ENCODE data around the gene FUCA2.

The FUCA2 gene, protein sequence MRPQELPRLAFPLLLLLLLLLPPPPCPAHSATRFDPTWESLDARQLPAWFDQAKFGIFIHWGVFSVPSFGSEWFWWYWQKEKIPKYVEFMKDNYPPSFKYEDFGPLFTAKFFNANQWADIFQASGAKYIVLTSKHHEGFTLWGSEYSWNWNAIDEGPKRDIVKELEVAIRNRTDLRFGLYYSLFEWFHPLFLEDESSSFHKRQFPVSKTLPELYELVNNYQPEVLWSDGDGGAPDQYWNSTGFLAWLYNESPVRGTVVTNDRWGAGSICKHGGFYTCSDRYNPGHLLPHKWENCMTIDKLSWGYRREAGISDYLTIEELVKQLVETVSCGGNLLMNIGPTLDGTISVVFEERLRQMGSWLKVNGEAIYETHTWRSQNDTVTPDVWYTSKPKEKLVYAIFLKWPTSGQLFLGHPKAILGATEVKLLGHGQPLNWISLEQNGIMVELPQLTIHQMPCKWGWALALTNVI

GRCh38 chr6:143510991-143511891 is at the start of gene FUCA2:
Gene FUCA2 (minus strand): TSS chr6:143511720. CDS start chr6:143511634, 86 bp downstream.
- peak; percentile 80 for DNase-seq (ENCODE audit: low read depth)

- DNase-seq (ENCODE audit: low read depth), result no peak
Measured at GRCh38 chr6:143561105-143561704, 49.7 kb upstream of the FUCA2 start.

DNA sequence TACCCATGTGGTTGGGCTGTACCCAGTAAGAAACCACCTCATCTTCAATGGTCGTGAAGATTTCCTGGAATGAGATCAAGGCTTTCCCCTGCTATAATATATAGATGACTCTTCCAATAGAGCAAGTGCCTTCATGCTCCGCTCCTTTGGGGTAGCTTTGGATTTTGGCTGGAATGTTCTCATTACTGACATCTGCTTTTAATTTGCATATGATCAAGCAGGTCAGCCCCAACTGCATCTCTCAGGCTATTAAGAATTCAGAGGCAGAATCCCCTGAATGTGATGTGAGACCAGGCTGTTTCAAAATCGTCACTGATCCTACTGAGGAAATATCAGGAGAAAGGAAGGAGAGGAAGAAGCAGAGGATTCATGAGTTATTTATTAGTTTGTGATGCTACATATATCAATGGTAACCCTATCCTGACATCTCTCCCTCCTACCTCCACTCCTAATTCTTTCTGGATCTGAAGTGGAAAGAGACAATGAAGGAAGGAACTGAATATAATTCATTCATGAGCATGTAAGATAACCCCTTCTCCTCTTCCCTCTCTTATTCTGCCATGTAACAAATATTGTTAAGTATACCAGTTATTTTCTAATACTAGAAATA is 47.6 kb upstream of the FUCA2 start:
- no peak for DNase-seq (ENCODE audit: low read depth)

- DNase-seq (ENCODE audit: low read depth), result peak; percentile 59
Measured at GRCh38 chr6:143556529-143556928, 45.0 kb upstream of the FUCA2 start.

DNA sequence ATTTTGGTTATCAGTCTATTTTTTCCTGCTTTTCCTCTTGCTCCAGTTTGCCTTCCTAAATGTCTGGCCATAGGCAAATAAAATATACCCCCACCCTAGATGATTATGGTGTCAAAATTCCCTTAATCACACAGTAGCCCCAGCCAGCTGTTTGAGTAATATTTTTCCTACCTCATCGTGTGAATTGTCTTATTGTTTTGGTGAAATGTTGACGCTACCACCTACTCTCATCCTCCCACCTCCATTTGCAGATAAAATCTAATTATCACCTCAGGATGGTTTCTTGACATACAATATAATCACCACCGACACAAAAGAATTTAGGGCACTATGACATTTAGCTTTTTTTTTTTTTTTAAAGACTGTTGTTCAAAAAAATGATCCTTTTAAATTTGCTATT is 44.1 kb upstream of the FUCA2 start:
- DNase-seq (ENCODE audit: low read depth), result no peak

- no peak for DNase-seq (ENCODE audit: low read depth)
Measured at GRCh38 chr6:143555071-143555492, 43.6 kb upstream of the FUCA2 start.

DNA sequence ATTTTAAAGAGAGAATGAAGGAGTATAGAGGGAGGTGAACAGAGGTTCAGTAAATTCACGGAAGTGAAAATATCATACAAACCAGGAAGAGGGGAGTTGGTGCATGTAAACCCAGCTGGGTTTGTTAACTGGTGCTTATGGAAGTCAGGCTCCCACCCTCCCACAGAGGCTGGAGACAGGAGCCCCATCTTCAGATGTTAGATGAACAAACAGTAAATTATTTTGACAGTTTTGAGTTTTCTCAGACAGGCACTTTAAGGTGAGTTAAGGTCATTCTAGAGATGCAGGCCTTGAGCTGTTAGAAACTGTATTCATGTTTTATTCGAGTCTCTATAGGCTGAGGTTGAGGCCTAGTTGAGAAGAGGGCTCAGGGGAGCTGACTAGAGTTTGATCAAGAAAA is 41.8 kb upstream of the FUCA2 start:
- DNase-seq (ENCODE audit: low read depth), result no peak

DNA sequence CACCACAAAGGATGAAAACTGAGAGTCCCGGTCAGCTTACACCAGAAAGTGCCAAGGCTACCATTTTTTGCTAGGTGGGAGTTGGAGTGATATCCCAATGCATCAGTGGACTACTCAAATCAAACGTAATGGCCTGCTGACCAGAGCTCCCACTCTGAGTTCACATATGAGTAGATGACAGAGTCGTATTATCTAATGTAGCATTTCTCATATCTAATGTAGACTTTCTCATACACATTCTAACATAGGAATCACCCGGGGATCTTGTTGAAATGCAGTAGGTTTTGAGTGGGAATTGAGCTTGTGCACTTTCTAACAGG is 38.4 kb upstream of the FUCA2 start:
- DNase-seq (ENCODE audit: low read depth), result no peak

DNA sequence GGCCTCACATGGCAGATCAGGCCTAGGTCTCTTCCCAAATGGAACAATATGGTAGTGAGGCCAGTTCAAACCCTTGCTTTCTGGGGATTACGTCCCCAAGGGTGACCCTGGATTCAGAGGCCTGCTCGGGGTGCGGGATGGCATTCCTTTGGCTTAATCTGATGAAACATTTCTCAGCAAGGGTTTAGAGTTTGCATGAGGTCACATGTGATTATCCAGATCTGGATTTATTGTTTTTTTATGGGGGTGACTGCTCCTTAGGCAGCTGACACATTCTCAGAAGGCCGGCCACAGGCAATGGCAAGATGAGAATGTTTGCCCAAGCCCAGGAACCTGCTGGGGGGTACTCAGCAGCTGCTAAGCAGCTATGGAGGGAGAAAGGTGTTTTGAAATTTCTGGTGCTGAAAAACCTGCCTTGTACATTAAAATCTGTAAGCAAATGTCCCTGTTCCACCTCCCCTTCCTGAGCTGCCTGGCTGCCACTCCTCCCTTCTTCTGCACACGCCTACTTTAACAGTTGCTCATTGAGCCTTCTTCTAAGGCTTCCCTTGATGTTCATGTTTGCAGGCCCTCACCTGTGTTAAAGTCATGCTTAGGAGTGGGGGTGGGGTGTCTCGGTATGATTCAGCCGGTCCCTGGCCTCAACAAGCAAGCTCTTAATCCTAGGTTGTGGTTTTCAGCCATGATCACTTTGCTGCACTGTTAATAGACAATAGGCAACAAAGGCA is 37.9 kb upstream of the FUCA2 start:
- DNase-seq (ENCODE audit: low read depth), result no peak

GRCh38 chr6:143546599-143546998 is 35.1 kb upstream of the FUCA2 start:
- no peak for DNase-seq (ENCODE audit: low read depth)

GRCh38 chr6:143545976-143546547 is 34.5 kb upstream of the FUCA2 start:
- DNase-seq (ENCODE audit: low read depth), result no peak

GRCh38 chr6:143545165-143545564 is 33.6 kb upstream of the FUCA2 start:
- no peak for DNase-seq (ENCODE audit: low read depth)

- DNase-seq (ENCODE audit: low read depth), result no peak
Measured at GRCh38 chr6:143544011-143544696, 32.6 kb upstream of the FUCA2 start.

- no peak for DNase-seq (ENCODE audit: low read depth)
Measured at GRCh38 chr6:143543435-143543834, 31.9 kb upstream of the FUCA2 start.

GRCh38 chr6:143542888-143543287 is 31.4 kb upstream of the FUCA2 start:
- no peak for DNase-seq (ENCODE audit: low read depth)

DNA sequence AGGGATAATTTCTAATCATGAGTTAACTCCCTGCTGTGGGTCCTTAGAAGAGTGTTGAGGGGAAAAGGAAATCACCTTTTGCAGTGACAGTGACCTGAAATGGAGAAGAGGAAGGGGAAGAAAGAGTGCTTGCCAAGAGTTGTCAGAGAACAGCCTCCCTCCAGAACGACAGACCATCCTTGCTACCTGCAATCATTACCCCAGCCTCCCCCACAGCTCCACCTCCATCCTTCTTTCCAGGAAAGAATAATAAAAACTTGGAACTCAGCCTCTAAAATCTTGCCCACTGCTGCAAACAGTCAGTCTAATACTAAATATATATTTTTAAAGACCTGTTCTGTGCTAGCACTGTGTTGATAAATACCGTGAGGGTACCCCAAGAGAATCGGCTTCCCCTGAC is 28.7 kb upstream of the FUCA2 start:
- no peak for DNase-seq (ENCODE audit: low read depth)

- DNase-seq (ENCODE audit: low read depth), result no peak
Measured at GRCh38 chr6:143539734-143540133, 28.2 kb upstream of the FUCA2 start.

DNA sequence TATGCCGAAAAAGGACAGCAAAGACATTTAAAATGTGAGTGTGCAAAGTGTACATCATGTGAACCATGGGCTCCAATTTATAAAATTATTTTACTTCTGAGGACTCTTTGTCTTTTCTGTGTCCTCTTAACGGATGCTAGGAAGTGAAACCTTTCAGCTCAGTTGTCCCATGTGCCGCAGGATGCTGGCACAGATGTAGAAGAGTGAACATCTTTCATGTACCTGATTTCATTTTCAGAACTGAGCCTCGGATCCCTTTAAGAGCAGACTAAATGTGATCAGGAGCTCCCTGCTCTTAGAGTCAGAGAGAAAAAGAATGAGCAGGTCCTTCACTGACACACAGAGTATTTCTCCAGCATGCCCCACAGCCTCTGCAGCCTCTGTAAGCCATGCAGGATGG is 27.6 kb upstream of the FUCA2 start:
- no peak for DNase-seq (ENCODE audit: low read depth)

DNA sequence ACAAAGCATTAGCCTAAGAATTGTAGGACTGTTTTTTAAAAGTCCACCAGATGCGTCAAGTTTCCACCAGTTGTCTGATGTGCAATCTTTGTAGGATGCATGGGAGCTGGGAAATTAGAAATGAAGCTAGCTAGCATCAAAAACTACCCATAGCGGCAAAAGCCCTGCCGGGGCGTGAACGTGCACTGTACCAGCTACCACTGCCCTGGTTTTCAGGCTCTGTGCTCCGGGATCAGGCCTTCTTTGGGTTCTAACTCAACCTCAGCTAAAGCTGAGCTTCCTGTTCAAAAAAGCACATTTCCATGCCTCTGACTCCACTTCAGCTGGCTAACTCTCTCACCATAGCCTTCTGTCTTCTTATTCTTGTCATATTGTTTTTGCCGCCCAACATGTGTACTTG is 26.9 kb upstream of the FUCA2 start:
- no peak for DNase-seq (ENCODE audit: low read depth)

DNA sequence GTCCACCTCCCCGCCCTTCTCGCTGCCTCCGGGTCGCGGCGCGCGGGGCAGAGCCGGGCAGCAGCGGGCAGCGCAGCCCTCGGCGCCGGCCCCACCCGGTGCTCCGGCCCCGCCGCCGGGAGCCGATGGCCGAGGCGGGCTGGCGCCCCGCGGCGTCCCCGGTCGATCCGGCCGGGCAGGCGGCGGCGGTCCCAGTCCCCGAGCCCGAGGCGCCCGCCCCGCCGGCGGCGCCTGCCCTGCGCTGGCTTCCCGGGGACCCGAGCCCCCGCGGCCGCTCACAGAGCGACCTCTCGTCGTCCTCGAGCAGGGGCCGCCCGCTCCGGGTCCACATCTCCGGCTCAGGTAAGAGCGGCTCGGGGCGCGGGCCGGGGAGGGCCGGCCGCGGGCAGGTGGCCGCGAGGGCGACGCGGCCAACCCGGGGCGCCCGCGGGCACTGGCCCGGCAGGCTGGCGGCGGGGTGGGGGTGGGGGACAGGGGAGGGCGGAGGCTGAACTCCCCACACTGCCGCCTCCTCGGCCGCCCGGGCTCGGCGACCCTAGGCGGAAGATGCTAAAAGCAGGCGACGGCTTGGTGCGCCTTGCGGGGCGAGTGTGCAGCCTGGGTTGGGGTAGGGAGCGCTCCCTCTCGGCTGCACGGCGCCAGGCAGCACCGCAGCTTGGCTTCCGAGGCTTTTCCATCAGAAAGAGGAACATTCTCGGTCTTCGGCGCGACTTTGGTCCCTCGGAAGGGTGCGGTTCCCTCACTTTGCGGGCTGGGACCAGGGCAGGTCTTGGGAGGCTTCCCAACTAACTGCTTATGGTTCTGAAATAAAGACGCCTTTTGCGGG is 25.6 kb upstream of the FUCA2 start:
- peak; percentile 38 for DNase-seq (ENCODE audit: low read depth)
